Stimulated activated CD8-positive, alpha-beta memory T cell treated with anti-CD3 and anti-CD28 coated beads, Interleukin-12 subunit alpha, Interleukin-12 subunit beta, amount 100 ng/mL, for 4 hours (primary cell): ENCODE results near the gene BTBD8.

Experiments used
- DNase-seq: peaks from one replicate; pipeline ENCODE4 v3.0.0-alpha.2; 2020; ENCODE audit warnings: low read depth

BTBD8 gene

GRCh38 chr1:92192246-92192645 is 112.1 kb downstream of the BTBD8 start:
- DNase-seq: no peak

GRCh38 chr1:92194511-92194910 is 114.4 kb downstream of the BTBD8 start:
- DNase-seq: no peak

- no peak for DNase-seq
Observed at GRCh38 chr1:92201973-92202372, 121.8 kb downstream of the BTBD8 start.

DNA sequence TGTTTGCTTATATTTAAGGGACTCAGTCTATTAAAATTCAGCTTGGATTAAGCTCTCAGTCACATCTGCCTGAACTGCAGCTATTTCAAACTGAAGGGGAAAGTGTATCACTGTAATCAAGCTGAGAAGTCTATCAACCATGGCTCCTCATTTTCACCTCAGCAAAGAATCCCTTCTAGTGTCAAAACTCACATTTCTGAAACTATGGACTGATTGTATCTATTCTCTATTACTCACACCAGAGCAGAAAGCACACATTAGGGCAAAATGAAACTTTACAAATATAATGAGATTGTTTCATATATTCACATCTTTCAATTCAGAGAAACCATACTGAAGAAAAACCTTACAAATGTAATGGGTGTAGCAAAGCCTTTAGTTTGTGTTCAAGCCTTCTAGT is 123.0 kb downstream of the BTBD8 start:
- DNase-seq: no peak

GRCh38 chr1:92210701-92211100 is 130.6 kb downstream of the BTBD8 start:
- no peak for DNase-seq

DNA sequence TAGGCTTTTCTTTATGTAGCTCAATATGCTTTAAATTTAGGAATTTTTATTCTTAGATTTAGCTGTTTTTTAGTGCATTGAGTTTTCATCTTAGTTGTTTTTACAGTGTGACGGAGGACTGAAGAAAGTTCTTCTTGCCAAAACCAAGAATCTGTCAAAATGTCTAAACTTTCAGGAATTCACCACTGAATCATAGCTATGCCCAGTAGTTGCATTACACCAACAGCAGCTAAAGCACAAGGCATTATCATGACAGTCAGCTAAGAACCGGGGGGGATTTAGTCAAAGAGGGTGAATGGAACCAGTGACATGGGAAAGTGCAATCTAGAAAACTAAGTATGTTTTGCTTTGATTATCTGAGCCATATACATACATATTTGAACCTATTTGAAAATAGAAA is 131.0 kb downstream of the BTBD8 start:
- DNase-seq: no peak

- DNase-seq: no peak
Observed at GRCh38 chr1:92217721-92218120, 137.6 kb downstream of the BTBD8 start, which contains the start of gene C1orf146. TSS of gene C1orf146 (plus strand) at chr1:92217915. CDS start at chr1:92231421, 13,506 bp downstream.

DNA sequence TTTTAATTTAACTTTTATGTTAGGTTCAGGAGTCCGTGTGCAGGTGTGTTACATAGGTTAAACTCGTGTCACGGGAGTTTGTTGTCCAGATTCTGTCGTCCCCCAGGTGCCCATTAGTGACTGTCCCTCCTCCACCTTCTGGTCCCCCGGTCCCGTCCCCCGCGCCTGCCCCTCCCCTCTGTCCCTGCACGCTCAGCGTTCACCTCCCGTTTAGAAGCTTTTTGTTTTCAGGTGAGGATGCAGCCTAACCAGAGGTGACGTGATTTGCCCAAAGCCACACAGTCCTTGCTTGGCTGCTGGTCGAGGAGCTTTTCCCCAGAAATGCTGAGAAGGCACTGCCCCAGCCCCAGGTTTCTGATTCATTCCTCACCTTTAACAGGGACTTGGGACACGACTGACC is 138.4 kb downstream of the BTBD8 start:
- DNase-seq: no peak

DNA sequence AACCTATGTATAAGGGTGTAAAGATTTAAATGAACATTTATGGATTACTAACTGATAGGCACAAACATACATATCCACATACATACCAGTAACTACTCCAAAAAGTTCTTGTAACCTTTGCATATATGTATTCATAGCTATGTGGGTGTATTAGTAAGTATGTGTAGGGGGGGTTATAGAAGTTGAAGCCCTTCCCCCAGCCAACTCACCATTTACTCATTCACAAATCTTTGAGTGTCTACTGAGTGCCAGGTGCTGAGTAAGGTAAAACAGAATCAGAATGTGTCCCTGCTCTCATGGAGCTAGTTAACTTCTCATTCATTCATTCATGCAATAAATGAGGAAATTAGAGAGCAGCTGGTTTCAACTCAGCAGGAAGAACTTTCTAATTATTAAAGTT is 138.9 kb downstream of the BTBD8 start:
- no peak for DNase-seq

- DNase-seq: no peak
Observed at GRCh38 chr1:92228401-92228800, 148.3 kb downstream of the BTBD8 start.

DNA sequence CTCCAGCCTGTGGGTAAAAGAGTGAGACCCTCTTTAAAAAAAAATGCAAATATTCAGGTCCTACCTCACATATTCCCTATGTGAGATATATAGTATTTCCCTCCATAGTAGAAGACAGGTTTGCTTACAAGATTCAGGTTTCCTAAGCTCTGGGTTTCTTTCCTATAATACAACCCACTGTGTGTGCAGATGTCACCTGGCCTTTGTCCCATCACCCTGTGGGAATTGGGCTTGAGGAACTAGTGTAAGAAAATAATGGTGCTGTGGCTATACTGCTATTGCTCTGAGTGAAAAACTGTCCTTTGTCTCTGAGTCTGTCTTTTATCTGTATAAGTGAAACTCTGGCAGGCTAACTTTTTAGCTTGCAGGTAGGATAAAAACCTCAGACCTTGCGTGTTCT is 150.6 kb downstream of the BTBD8 start:
- no peak for DNase-seq
